IMR-90 (cell line): ENCODE data around the gene SWAP70. TPM values are rescaled to one million over a fixed set of nuclear protein-coding genes. Genes with fewer than 3 reads are reported as not detected.

ENCODE experiments used
- ATAC-seq: fragments of 200-7000 bp; cut with Tn5 transposase; 2 replicates; pipeline ENCODE4 v1.9.1; 2020; ENCODE audit warnings: low read depth, mild to moderate bottlenecking, moderate library complexity
- BruUV-seq: library from RNA; stranded (reverse); fragments of 400-500 nt; replicated peaks from 2 replicates; lab custom pipeline; 2021; lab: Mats Ljungman, UMichigan
- CTCF ChIA-PET: fragments of 300-600 bp; formaldehyde crosslinking; extraction: SDS; loops from one replicate; lab custom pipeline; 2021; ENCODE audit warnings: antibody characterized with exemption; lab: Yijun Ruan, JAX
- POLR2A ChIA-PET: fragments of 300-600 bp; sonication (Branson Sonifier 250); formaldehyde crosslinking; loops from one replicate; lab custom pipeline; 2022; ENCODE audit warnings: antibody characterized with exemption; ENCODE audit not compliant: unreplicated experiment; lab: Charles Lee
- DNase-seq: peaks from one replicate; pipeline ENCODE4 v3.0.0; 2013
- H2AFZ ChIP-seq: replicated peaks from 2 replicates; pipeline ENCODE3; 2013; ENCODE audit warnings: low read length, mild to moderate bottlenecking; ENCODE audit not compliant: poor library complexity
- H2AK5ac ChIP-seq: 2 replicates; pipeline ENCODE4 v1.6.1; 2013; ENCODE audit warnings: low read depth, low read length, inconsistent platforms
- H2AK9ac ChIP-seq: replicated peaks from 2 replicates; pipeline ENCODE3; 2013; ENCODE audit warnings: mild to moderate bottlenecking, low read depth, low read length, moderate library complexity; ENCODE audit not compliant: poor library complexity
- H2BK120ac ChIP-seq: 2 replicates; pipeline ENCODE4 v1.6.1; 2013; ENCODE audit warnings: low read depth, low read length, inconsistent platforms
- H2BK15ac ChIP-seq: 3 replicates; pipeline ENCODE4 v1.6.1; 2013; ENCODE audit warnings: low read depth, low read length, inconsistent platforms
- H2BK20ac ChIP-seq: 2 replicates; pipeline ENCODE4 v1.6.1; 2013; ENCODE audit warnings: low read depth, mild to moderate bottlenecking, inconsistent platforms, low read length, moderate library complexity
- H2BK5ac ChIP-seq: 2 replicates; pipeline ENCODE4 v1.6.1; 2013; ENCODE audit warnings: mild to moderate bottlenecking, low read depth, low read length, inconsistent platforms; ENCODE audit not compliant: poor library complexity, severe bottlenecking
- H3K14ac ChIP-seq: replicated peaks from 2 replicates; pipeline ENCODE4 v1.6.1; 2013; ENCODE audit warnings: low read depth, low read length, inconsistent platforms
- H3K18ac ChIP-seq: 2 replicates; pipeline ENCODE4 v1.6.1; 2013; ENCODE audit warnings: low read depth, low read length, control low read depth
- H3K23ac ChIP-seq: 2 replicates; pipeline ENCODE4 v1.6.1; 2013; ENCODE audit warnings: low read depth, low read length, inconsistent platforms
- H3K27ac ChIP-seq: 2 replicates; pipeline ENCODE4 v1.5.1; 2013; ENCODE audit warnings: mild to moderate bottlenecking, control low read depth, low read length; ENCODE audit not compliant: insufficient read depth
- H3K27me3 ChIP-seq: 2 replicates; pipeline ENCODE4 v1.6.1; 2013; ENCODE audit warnings: low read length; ENCODE audit not compliant: control insufficient read depth, insufficient read depth
- H3K36me3 ChIP-seq: 2 replicates; pipeline ENCODE4 v1.6.1; 2013; ENCODE audit warnings: low read length, mixed read lengths; ENCODE audit not compliant: control insufficient read depth, insufficient read depth
- H3K4ac ChIP-seq: 2 replicates; pipeline ENCODE4 v1.6.1; 2013; ENCODE audit warnings: low read depth, low read length, inconsistent platforms
- H3K4me1 ChIP-seq: 2 replicates; pipeline ENCODE4 v1.6.1; 2013; ENCODE audit warnings: low read length, mixed read lengths; ENCODE audit not compliant: control insufficient read depth, insufficient read depth
- H3K4me2 ChIP-seq: 2 replicates; pipeline ENCODE4 v1.6.1; 2013; ENCODE audit warnings: low read depth, mild to moderate bottlenecking, control low read depth, low read length, moderate library complexity
- H3K4me3 ChIP-seq: 2 replicates; pipeline ENCODE4 v1.5.1; 2013; ENCODE audit warnings: low read depth, mild to moderate bottlenecking, control low read depth, low read length, moderate library complexity; ENCODE audit not compliant: insufficient read depth
- H3K56ac ChIP-seq: 2 replicates; pipeline ENCODE4 v1.6.1; 2013; ENCODE audit warnings: low read length, inconsistent platforms; ENCODE audit not compliant: insufficient read depth; ENCODE audit errors: extremely low read depth
- H3K79me1 ChIP-seq, 2 experiments: 2 replicates each; pipeline ENCODE4 v1.6.1; 2013; ENCODE audit warnings: low read length in 2 of 2, inconsistent platforms in 1 of 2, low read depth in 1 of 2
- H3K9ac ChIP-seq: 2 replicates; pipeline ENCODE4 v1.6.1; 2013; ENCODE audit warnings: low read depth, low read length, control low read depth
- H3K9me1 ChIP-seq: 2 replicates; pipeline ENCODE4 v1.6.1; 2013; ENCODE audit warnings: low read length, inconsistent platforms; ENCODE audit not compliant: insufficient read depth
- H3K9me3 ChIP-seq: 2 replicates; pipeline ENCODE4 v1.6.1; 2013; ENCODE audit warnings: low read length; ENCODE audit not compliant: control insufficient read depth, insufficient read depth
- H4K20me1 ChIP-seq: 2 replicates; pipeline ENCODE4 v1.6.1; 2013; ENCODE audit warnings: low read length, inconsistent platforms; ENCODE audit not compliant: insufficient read depth
- H4K5ac ChIP-seq: 2 replicates; pipeline ENCODE4 v1.6.1; 2013; ENCODE audit warnings: mild to moderate bottlenecking, low read depth, low read length, control low read depth
- H4K8ac ChIP-seq, 2 experiments: 2 replicates each; pipeline ENCODE4 v1.6.1; 2013; ENCODE audit warnings: low read depth in 2 of 2, low read length in 2 of 2, control low read depth in 1 of 2, inconsistent platforms in 1 of 2
- H4K91ac ChIP-seq: 2 replicates; pipeline ENCODE4 v1.6.1; 2013; ENCODE audit warnings: low read depth, low read length, inconsistent platforms; ENCODE audit not compliant: insufficient read depth
- BHLHE40 ChIP-seq: fragments of 150-350 bp; IDR thresholded peaks from 2 replicates; pipeline ENCODE4 v1.6.1; 2016; ENCODE audit warnings: mild to moderate bottlenecking, low read depth, low read length
- CEBPB ChIP-seq: IDR thresholded peaks from 2 replicates; pipeline ENCODE4 v1.6.1; 2012; ENCODE audit warnings: low read depth, low read length, improper control_type of control experiment
- CHD1 ChIP-seq: IDR thresholded peaks from 2 replicates; pipeline ENCODE4 v1.6.1; 2012; ENCODE audit warnings: low read depth, low read length, improper control_type of control experiment
- CTCF ChIP-seq: conservative IDR thresholded peaks from 2 replicates; pipeline ENCODE4 v1.5.1; 2012; ENCODE audit warnings: mild to moderate bottlenecking, low read depth, low read length, improper control_type of control experiment
- FOS ChIP-seq: fragments of 150-350 bp; IDR thresholded peaks from 2 replicates; pipeline ENCODE4 v1.6.1; 2016; ENCODE audit warnings: low read depth, low read length
- MAFK ChIP-seq: IDR thresholded peaks from 2 replicates; pipeline ENCODE4 v1.6.1; 2012; ENCODE audit warnings: low read depth, low read length, improper control_type of control experiment
- MAZ ChIP-seq: IDR thresholded peaks from 2 replicates; pipeline ENCODE4 v1.6.1; 2012; ENCODE audit warnings: low read depth, mild to moderate bottlenecking, low read length, improper control_type of control experiment, moderate library complexity, borderline replicate concordance
- MXI1 ChIP-seq: IDR thresholded peaks from 2 replicates; pipeline ENCODE4 v1.6.1; 2012; ENCODE audit warnings: low read depth, mild to moderate bottlenecking, low read length, moderate library complexity, borderline replicate concordance
- NFE2L2 ChIP-seq: fragments of 150-350 bp; IDR thresholded peaks from 2 replicates; pipeline ENCODE4 v1.6.1; 2016; ENCODE audit warnings: low read depth, mild to moderate bottlenecking, low read length
- POLR2A ChIP-seq: IDR thresholded peaks from 2 replicates; pipeline ENCODE4 v1.6.1; 2012; ENCODE audit warnings: mild to moderate bottlenecking, low read depth, low read length
- RAD21 ChIP-seq: IDR thresholded peaks from 2 replicates; pipeline ENCODE4 v1.6.1; 2012; ENCODE audit warnings: low read length, improper control_type of control experiment
- RCOR1 ChIP-seq: IDR thresholded peaks from 2 replicates; pipeline ENCODE4 v1.6.1; 2012; ENCODE audit warnings: mild to moderate bottlenecking, low read length, improper control_type of control experiment; ENCODE audit not compliant: insufficient replicate concordance
- RFX5 ChIP-seq: IDR thresholded peaks from 2 replicates; pipeline ENCODE4 v1.8.0; 2012; ENCODE audit warnings: low read depth, mild to moderate bottlenecking, low read length, moderate library complexity
- SMC3 ChIP-seq: fragments of 150-350 bp; IDR thresholded peaks from 2 replicates; pipeline ENCODE4 v1.6.1; 2016; ENCODE audit warnings: low read depth, mild to moderate bottlenecking, antibody characterized with exemption, low read length, moderate library complexity
- USF2 ChIP-seq: fragments of 150-350 bp; IDR thresholded peaks from 2 replicates; pipeline ENCODE4 v1.6.1; 2017; ENCODE audit warnings: mild to moderate bottlenecking, antibody characterized with exemption, low read length, low read depth
- WGBS, 2 experiments: methylation state at CpG; one replicate each; pipeline versions ENCODE4 v1.1.5 to v1.1.7; 2013; ENCODE audit warnings: missing lambda C conversion rate in 2 of 2; ENCODE audit not compliant: insufficient read length in 1 of 2; ENCODE audit errors: extremely low coverage in 2 of 2; 5-methylcytosine and 5-hydroxymethylcytosine counted together
- dilution Hi-C: fragments of 300-500 bp; cut with HindIII; formaldehyde crosslinking; loops from one replicate; pipeline ENCODE4 v1.14.3; 2018; ENCODE audit warnings: low sequenced_read_pairs; ENCODE audit not compliant: unreplicated experiment
- in situ Hi-C: fragments of 300-500 bp; cut with MboI; formaldehyde crosslinking; loops from 3 replicates; pipeline ENCODE4 v1.14.3; 2019; ENCODE audit warnings: low sequenced_read_pairs, inconsistent platforms, mixed read lengths
- intact Hi-C: fragments of 100-400 bp; cut with micrococcal nuclease; formaldehyde crosslinking; loops from 2 replicates; pipeline ENCODE4 v1.10.0; 2022
- polyA plus RNA-seq, 3 experiments: library from polyadenylated mRNA; depleted of rRNA; stranded (reverse); fragments of >200 nt; gene quantifications; 2 replicates each; pipeline ENCODE4 v1.2.3, GENCODE V29; 2012; ENCODE audit warnings: low replicate concordance in 1 of 3
- total RNA-seq: library from RNA; depleted of rRNA; stranded (reverse); fragments of >200 nt; gene quantifications from 2 replicates; pipeline ENCODE4 v1.2.3, GENCODE V29; 2012
- TF ChIP-seq, protein P1 (sequence below): fragments of 150-350 bp; IDR thresholded peaks from 2 replicates; pipeline ENCODE4 v1.6.1; 2016; ENCODE audit warnings: low read depth, mild to moderate bottlenecking, low read length, moderate library complexity, borderline replicate concordance

SWAP70 gene
- total and polyA plus RNA-seq, 2 of the 4 experiments (the other 2 are of a cell fraction), result 15.5 to 19.9 TPM

DNA sequence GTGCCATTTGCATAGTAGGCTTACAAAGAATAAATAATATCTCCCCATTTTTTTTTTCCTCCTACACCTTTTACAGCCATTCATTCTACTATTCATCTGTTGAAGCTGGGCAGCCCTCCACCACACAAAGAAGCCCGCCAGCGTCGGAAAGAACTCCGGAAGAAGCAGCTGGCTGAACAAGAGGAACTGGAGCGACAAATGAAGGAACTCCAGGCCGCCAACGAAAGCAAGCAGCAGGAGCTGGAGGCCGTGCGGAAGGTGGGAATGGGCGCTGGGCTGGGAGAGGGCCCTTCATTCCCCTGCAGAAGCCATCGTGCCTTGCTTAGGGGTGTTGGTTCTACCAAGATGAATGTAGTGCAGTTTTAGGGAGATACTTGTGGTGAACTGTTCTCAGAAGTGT is 68.6 kb downstream of the SWAP70 start:
- no peak overlapping the region for H4K5ac ChIP-seq
- no peak overlapping the region for H3K9ac ChIP-seq
- dilution Hi-C loops, result no loop called here
- H3K27ac ChIP-seq, result no peak overlapping the region
- no peak overlapping the region for H2BK5ac ChIP-seq
- peaks cover 29% of the 10 kb centered on the region for H3K36me3 ChIP-seq
- H3K9me3 ChIP-seq, result peaks cover 2% of the 10 kb centered on the region; the same call in 1 of the 2 replicates
- no peak overlapping the region for H2BK120ac ChIP-seq
- H3K9me1 ChIP-seq, result peaks cover 9% of the 10 kb centered on the region
- no peak overlapping the region for H2BK20ac ChIP-seq
- H3K4me2 ChIP-seq, result no peak overlapping the region
- no peak overlapping the region for H3K4me3 ChIP-seq
- H3K18ac ChIP-seq, result no peak overlapping the region
- H3K14ac ChIP-seq, result no peak overlapping the region
- H3K4ac ChIP-seq, result no peak overlapping the region
- no peak for ATAC-seq
- ChIA-PET CTCF (interaction anchor here (1.3 kb wide), 1 partner anchor 18 kb away, joined by 3 read pairs; no protein-coding TSS in a partner anchor), POLR2A (no interaction called here)
- WGBS, 2 experiments, result 93% methylated on average over 3 of the region's 11 CpGs; no CpG with 5 or more reads in 1 of the 2 experiments
- no peak overlapping the region for H3K23ac ChIP-seq
- TF ChIP-seq CEBPB (no peak), USF2 (no peak), NFE2L2 (no peak), CTCF (no peak), RCOR1 (no peak), MAFK (no peak), POLR2A (no peak), RAD21 (no peak), CHD1 (no peak), SMC3 (no peak), RFX5 (no peak), MXI1 (no peak), BHLHE40 (no peak), MAZ (no peak), FOS (no peak)
- TF ChIP-seq, protein P1, sequence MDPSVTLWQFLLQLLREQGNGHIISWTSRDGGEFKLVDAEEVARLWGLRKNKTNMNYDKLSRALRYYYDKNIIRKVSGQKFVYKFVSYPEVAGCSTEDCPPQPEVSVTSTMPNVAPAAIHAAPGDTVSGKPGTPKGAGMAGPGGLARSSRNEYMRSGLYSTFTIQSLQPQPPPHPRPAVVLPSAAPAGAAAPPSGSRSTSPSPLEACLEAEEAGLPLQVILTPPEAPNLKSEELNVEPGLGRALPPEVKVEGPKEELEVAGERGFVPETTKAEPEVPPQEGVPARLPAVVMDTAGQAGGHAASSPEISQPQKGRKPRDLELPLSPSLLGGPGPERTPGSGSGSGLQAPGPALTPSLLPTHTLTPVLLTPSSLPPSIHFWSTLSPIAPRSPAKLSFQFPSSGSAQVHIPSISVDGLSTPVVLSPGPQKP, result no peak
- in situ Hi-C loops, result no loop called here
- no peak overlapping the region for H4K8ac ChIP-seq
- intact Hi-C loops, result no loop called here
- H3K4me1 ChIP-seq, result peaks cover 2% of the 10 kb centered on the region; the same call in 1 of the 2 replicates
- no peak overlapping the region for H4K91ac ChIP-seq
- no peak overlapping the region for H2AK5ac ChIP-seq
- no TSS peak for BruUV-seq
- H3K56ac ChIP-seq, result no peak overlapping the region
- peaks cover 25 to 58% of the 10 kb centered on the region in 2 experiments for H3K79me1 ChIP-seq
- H2BK15ac ChIP-seq, result no peak overlapping the region
- H2AK9ac ChIP-seq, result no peak overlapping the region
- no peaks in the 10 kb centered on the region for H3K27me3 ChIP-seq
- DNase-seq, result no peak
- no peak overlapping the region for H2AFZ ChIP-seq
- H4K20me1 ChIP-seq, result no peaks in the 10 kb centered on the region; the same call in 1 of the 2 replicates
